IMR-90 (cell line): Measurements from ENCODE around the gene MREG. TPM values are rescaled to one million over a fixed set of nuclear protein-coding genes. Genes with fewer than 3 reads are reported as not detected.

ENCODE experiments used
- ATAC-seq: fragments of 200-7000 bp; cut with Tn5 transposase; 2 replicates; pipeline ENCODE4 v1.9.1; 2020; ENCODE audit warnings: low read depth, mild to moderate bottlenecking, moderate library complexity
- BruUV-seq: library from RNA; stranded (reverse); fragments of 400-500 nt; replicated peaks from 2 replicates; lab custom pipeline; 2021; lab: Mats Ljungman, UMichigan
- CTCF ChIA-PET: fragments of 300-600 bp; formaldehyde crosslinking; extraction: SDS; loops from one replicate; lab custom pipeline; 2021; ENCODE audit warnings: antibody characterized with exemption; lab: Yijun Ruan, JAX
- POLR2A ChIA-PET: fragments of 300-600 bp; sonication (Branson Sonifier 250); formaldehyde crosslinking; loops from one replicate; lab custom pipeline; 2022; ENCODE audit warnings: antibody characterized with exemption; ENCODE audit not compliant: unreplicated experiment; lab: Charles Lee
- DNase-seq: peaks from one replicate; pipeline ENCODE4 v3.0.0; 2013
- H2AFZ ChIP-seq: replicated peaks from 2 replicates; pipeline ENCODE3; 2013; ENCODE audit warnings: low read length, mild to moderate bottlenecking; ENCODE audit not compliant: poor library complexity
- H2AK5ac ChIP-seq: 2 replicates; pipeline ENCODE4 v1.6.1; 2013; ENCODE audit warnings: low read depth, low read length, inconsistent platforms
- H2AK9ac ChIP-seq: replicated peaks from 2 replicates; pipeline ENCODE3; 2013; ENCODE audit warnings: mild to moderate bottlenecking, low read depth, low read length, moderate library complexity; ENCODE audit not compliant: poor library complexity
- H2BK120ac ChIP-seq: 2 replicates; pipeline ENCODE4 v1.6.1; 2013; ENCODE audit warnings: low read depth, low read length, inconsistent platforms
- H2BK15ac ChIP-seq: 3 replicates; pipeline ENCODE4 v1.6.1; 2013; ENCODE audit warnings: low read depth, low read length, inconsistent platforms
- H2BK20ac ChIP-seq: 2 replicates; pipeline ENCODE4 v1.6.1; 2013; ENCODE audit warnings: low read depth, mild to moderate bottlenecking, inconsistent platforms, low read length, moderate library complexity
- H2BK5ac ChIP-seq: 2 replicates; pipeline ENCODE4 v1.6.1; 2013; ENCODE audit warnings: mild to moderate bottlenecking, low read depth, low read length, inconsistent platforms; ENCODE audit not compliant: poor library complexity, severe bottlenecking
- H3K14ac ChIP-seq: replicated peaks from 2 replicates; pipeline ENCODE4 v1.6.1; 2013; ENCODE audit warnings: low read depth, low read length, inconsistent platforms
- H3K18ac ChIP-seq: 2 replicates; pipeline ENCODE4 v1.6.1; 2013; ENCODE audit warnings: low read depth, low read length, control low read depth
- H3K23ac ChIP-seq: 2 replicates; pipeline ENCODE4 v1.6.1; 2013; ENCODE audit warnings: low read depth, low read length, inconsistent platforms
- H3K27ac ChIP-seq: 2 replicates; pipeline ENCODE4 v1.5.1; 2013; ENCODE audit warnings: mild to moderate bottlenecking, control low read depth, low read length; ENCODE audit not compliant: insufficient read depth
- H3K27me3 ChIP-seq: 2 replicates; pipeline ENCODE4 v1.6.1; 2013; ENCODE audit warnings: low read length; ENCODE audit not compliant: control insufficient read depth, insufficient read depth
- H3K36me3 ChIP-seq: 2 replicates; pipeline ENCODE4 v1.6.1; 2013; ENCODE audit warnings: low read length, mixed read lengths; ENCODE audit not compliant: control insufficient read depth, insufficient read depth
- H3K4ac ChIP-seq: 2 replicates; pipeline ENCODE4 v1.6.1; 2013; ENCODE audit warnings: low read depth, low read length, inconsistent platforms
- H3K4me1 ChIP-seq: 2 replicates; pipeline ENCODE4 v1.6.1; 2013; ENCODE audit warnings: low read length, mixed read lengths; ENCODE audit not compliant: control insufficient read depth, insufficient read depth
- H3K4me2 ChIP-seq: 2 replicates; pipeline ENCODE4 v1.6.1; 2013; ENCODE audit warnings: low read depth, mild to moderate bottlenecking, control low read depth, low read length, moderate library complexity
- H3K4me3 ChIP-seq: 2 replicates; pipeline ENCODE4 v1.5.1; 2013; ENCODE audit warnings: low read depth, mild to moderate bottlenecking, control low read depth, low read length, moderate library complexity; ENCODE audit not compliant: insufficient read depth
- H3K56ac ChIP-seq: 2 replicates; pipeline ENCODE4 v1.6.1; 2013; ENCODE audit warnings: low read length, inconsistent platforms; ENCODE audit not compliant: insufficient read depth; ENCODE audit errors: extremely low read depth
- H3K79me1 ChIP-seq, 2 experiments: 2 replicates each; pipeline ENCODE4 v1.6.1; 2013; ENCODE audit warnings: low read length in 2 of 2, inconsistent platforms in 1 of 2, low read depth in 1 of 2
- H3K9ac ChIP-seq: 2 replicates; pipeline ENCODE4 v1.6.1; 2013; ENCODE audit warnings: low read depth, low read length, control low read depth
- H3K9me1 ChIP-seq: 2 replicates; pipeline ENCODE4 v1.6.1; 2013; ENCODE audit warnings: low read length, inconsistent platforms; ENCODE audit not compliant: insufficient read depth
- H3K9me3 ChIP-seq: 2 replicates; pipeline ENCODE4 v1.6.1; 2013; ENCODE audit warnings: low read length; ENCODE audit not compliant: control insufficient read depth, insufficient read depth
- H4K20me1 ChIP-seq: 2 replicates; pipeline ENCODE4 v1.6.1; 2013; ENCODE audit warnings: low read length, inconsistent platforms; ENCODE audit not compliant: insufficient read depth
- H4K5ac ChIP-seq: 2 replicates; pipeline ENCODE4 v1.6.1; 2013; ENCODE audit warnings: mild to moderate bottlenecking, low read depth, low read length, control low read depth
- H4K8ac ChIP-seq, 2 experiments: 2 replicates each; pipeline ENCODE4 v1.6.1; 2013; ENCODE audit warnings: low read depth in 2 of 2, low read length in 2 of 2, control low read depth in 1 of 2, inconsistent platforms in 1 of 2
- H4K91ac ChIP-seq: 2 replicates; pipeline ENCODE4 v1.6.1; 2013; ENCODE audit warnings: low read depth, low read length, inconsistent platforms; ENCODE audit not compliant: insufficient read depth
- BHLHE40 ChIP-seq: fragments of 150-350 bp; IDR thresholded peaks from 2 replicates; pipeline ENCODE4 v1.6.1; 2016; ENCODE audit warnings: mild to moderate bottlenecking, low read depth, low read length
- CEBPB ChIP-seq: IDR thresholded peaks from 2 replicates; pipeline ENCODE4 v1.6.1; 2012; ENCODE audit warnings: low read depth, low read length, improper control_type of control experiment
- WGBS, 2 experiments: methylation state at CpG; one replicate each; pipeline versions ENCODE4 v1.1.5 to v1.1.7; 2013; ENCODE audit warnings: missing lambda C conversion rate in 2 of 2; ENCODE audit not compliant: insufficient read length in 1 of 2; ENCODE audit errors: extremely low coverage in 2 of 2; 5-methylcytosine and 5-hydroxymethylcytosine counted together
- dilution Hi-C: fragments of 300-500 bp; cut with HindIII; formaldehyde crosslinking; loops from one replicate; pipeline ENCODE4 v1.14.3; 2018; ENCODE audit warnings: low sequenced_read_pairs; ENCODE audit not compliant: unreplicated experiment
- in situ Hi-C: fragments of 300-500 bp; cut with MboI; formaldehyde crosslinking; loops from 3 replicates; pipeline ENCODE4 v1.14.3; 2019; ENCODE audit warnings: low sequenced_read_pairs, inconsistent platforms, mixed read lengths
- intact Hi-C: fragments of 100-400 bp; cut with micrococcal nuclease; formaldehyde crosslinking; loops from 2 replicates; pipeline ENCODE4 v1.10.0; 2022
- polyA plus RNA-seq, 3 experiments: library from polyadenylated mRNA; depleted of rRNA; stranded (reverse); fragments of >200 nt; gene quantifications; 2 replicates each; pipeline ENCODE4 v1.2.3, GENCODE V29; 2012; ENCODE audit warnings: low replicate concordance in 1 of 3
- total RNA-seq: library from RNA; depleted of rRNA; stranded (reverse); fragments of >200 nt; gene quantifications from 2 replicates; pipeline ENCODE4 v1.2.3, GENCODE V29; 2012

Gene MREG
- total and polyA plus RNA-seq, 2 of the 4 experiments (the other 2 are of a cell fraction): 1.0 to 1.8 TPM

DNA sequence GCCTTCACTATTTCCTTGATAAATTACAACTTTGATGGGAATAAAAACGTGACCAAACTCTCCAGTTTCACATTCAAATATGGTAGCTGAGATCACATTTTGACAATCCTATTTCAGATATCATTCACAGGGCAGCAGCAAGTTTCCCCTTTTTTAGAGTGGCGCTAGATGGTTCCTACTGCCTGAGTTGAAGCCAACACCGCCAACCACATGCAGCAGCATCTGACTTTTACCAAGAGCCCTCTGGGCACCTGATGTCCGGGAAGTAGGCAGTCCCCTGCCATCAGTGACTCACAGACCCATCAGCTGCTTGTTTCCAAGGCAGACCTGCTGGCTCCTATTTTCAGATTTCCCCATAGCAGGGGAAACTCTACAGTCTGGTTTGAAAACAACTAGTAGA, 4.0 kb upstream of the MREG start:
- no peaks in the 10 kb centered on the region for H3K36me3 ChIP-seq
- ChIA-PET CTCF (interaction anchor here (0.7 kb wide), 1 partner anchor 38 kb away, joined by 3 read pairs; no protein-coding TSS in a partner anchor), POLR2A (no interaction called here)
- no peak overlapping the region for H3K9ac ChIP-seq
- no peak overlapping the region for H4K5ac ChIP-seq
- dilution Hi-C loops: no loop called here
- H3K14ac ChIP-seq: no peak overlapping the region
- TF ChIP-seq BHLHE40: no peak
- no peak for TF ChIP-seq CEBPB
- H2BK15ac ChIP-seq: no peak overlapping the region
- H3K23ac ChIP-seq: no peak overlapping the region
- H3K27me3 ChIP-seq: no peaks in the 10 kb centered on the region
- no peaks in the 10 kb centered on the region for H3K9me3 ChIP-seq
- in situ Hi-C loops: no loop called here
- intact Hi-C loops: no loop called here
- no peak overlapping the region for H4K8ac ChIP-seq
- no peaks in the 10 kb centered on the region for H4K20me1 ChIP-seq
- no peaks in the 10 kb centered on the region for H3K79me1 ChIP-seq
- H2AK9ac ChIP-seq: no peak overlapping the region
- H2BK20ac ChIP-seq: no peak overlapping the region
- no peak overlapping the region for H2AK5ac ChIP-seq
- no peak overlapping the region for H3K4me3 ChIP-seq
- H3K18ac ChIP-seq: no peak overlapping the region
- BruUV-seq: no TSS peak
- H3K27ac ChIP-seq: no peak overlapping the region
- no peak overlapping the region for H2AFZ ChIP-seq
- H3K4me2 ChIP-seq: no peak overlapping the region
- peak; percentile 33 for DNase-seq
- H3K9me1 ChIP-seq: no peaks in the 10 kb centered on the region
- no peak overlapping the region for H3K4ac ChIP-seq
- H3K56ac ChIP-seq: no peak overlapping the region
- no peak overlapping the region for H4K91ac ChIP-seq
- WGBS, 2 experiments: 50% methylated on average over 1 of the region's 4 CpGs; no CpG with 5 or more reads in 1 of the 2 experiments
- H3K4me1 ChIP-seq: peaks cover 2% of the 10 kb centered on the region; the same call in 1 of the 2 replicates
- no peak overlapping the region for H2BK5ac ChIP-seq
- no peak overlapping the region for H2BK120ac ChIP-seq
- ATAC-seq: no peak
